GM19193 (cell line): ENCODE measurements around the gene STK33.

Experiments used
- POLR2A ChIP-seq: IDR thresholded peaks from 4 replicates; pipeline ENCODE4 v1.6.1; 2011; ENCODE audit not compliant: insufficient read depth, insufficient read length; ENCODE audit errors: extremely low read depth

The STK33 gene

DNA sequence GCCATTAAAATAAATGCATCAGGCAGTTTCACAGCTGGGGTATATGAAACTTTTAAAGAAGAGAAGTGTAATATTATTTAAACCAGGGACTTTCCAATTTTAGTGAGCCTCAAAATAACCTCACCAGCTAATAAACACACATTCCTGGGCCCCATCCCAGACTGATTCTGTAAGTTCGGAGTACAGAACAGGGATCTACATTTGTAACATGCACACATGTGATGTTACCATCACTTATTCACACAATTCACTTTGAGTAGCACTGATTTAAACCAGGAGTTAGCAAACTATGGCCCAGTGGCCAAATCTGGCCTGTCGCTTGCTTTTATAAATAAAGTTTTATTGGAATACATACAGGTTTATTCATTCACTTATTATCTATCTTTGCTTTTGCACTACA is 62.0 kb downstream of the STK33 start:
- no peak for TF ChIP-seq POLR2A

DNA sequence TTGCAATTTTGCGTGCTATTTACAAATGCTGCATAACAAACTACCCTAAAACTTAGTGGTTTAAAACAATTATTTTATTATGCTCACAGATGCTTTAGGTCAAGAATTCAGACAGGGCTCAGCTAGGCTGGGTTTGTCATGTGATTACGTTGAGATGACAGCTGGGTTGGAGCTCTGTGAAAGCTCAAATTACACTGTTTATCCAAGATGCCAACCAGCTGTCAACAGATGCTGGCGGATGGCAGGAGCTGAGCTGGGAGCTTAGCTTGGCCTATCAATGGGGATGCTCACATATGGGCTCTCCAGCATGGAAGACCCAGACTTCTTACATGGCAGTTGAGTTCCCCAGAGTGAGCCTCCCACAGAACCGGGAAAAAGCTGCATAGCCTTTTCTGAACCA is 62.7 kb downstream of the STK33 start:
- no peak for TF ChIP-seq POLR2A

DNA sequence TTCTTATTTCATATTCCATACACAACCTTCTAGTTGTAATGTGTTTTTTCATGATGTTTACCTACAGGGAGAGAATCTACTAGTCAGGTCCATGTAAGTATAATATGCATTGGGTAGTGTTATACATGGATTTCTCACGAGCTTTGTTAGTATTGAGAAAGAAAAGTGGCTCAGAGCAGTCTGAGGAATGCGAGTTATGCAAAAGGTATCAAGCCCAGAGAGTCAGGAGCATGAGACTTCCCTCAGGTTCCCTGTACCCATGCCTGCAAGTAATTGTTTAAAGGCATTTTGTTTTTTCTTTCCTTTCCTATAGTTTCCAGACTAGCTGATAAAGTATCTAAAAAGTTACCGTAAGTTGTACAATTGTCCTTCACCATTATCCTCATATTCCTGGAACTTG is 66.1 kb downstream of the STK33 start:
- TF ChIP-seq POLR2A = no peak

GRCh38 chr11:8523396-8523795 is 70.6 kb downstream of the STK33 start:
- no peak for TF ChIP-seq POLR2A

DNA sequence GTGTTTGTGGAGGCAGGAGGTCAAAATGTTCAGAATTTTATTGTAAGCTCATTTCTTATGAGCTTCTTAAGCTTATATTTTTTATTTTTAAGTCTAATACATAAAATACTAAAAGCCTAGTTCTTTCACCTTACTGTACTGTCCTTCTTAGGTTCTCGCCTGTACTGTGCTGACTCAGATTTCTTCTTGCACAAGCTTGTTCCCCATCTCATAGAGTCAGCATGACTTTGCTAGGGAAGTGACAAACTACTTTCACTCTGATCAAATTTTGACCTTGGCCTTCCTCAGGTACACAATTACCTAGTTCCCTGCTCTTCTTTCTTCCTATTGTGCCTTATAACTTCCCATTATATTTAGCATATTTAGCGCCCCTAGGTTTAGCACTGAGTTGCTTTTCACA is 81.5 kb downstream of the STK33 start:
- TF ChIP-seq POLR2A = no peak

DNA sequence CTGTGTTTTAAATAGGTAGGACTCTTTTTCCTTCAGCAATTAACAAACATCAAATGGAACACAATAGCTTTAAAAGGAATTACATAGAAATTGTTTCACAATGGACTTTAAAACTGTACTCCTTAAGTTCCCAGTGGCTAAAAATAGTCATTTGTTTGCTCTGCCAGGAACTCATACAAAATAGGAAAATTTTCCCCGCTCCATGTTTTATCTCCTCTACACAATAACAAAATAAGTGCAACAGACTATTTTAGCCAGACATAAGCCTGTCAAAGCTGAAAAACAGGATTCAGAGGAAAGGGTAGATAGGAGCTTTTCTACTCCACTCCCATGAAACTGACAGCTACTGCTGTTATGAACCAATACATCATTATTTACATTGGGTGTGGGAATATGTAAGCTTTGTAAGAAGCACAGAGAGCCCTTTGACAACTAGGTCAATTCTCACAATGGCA is 90.1 kb downstream of the STK33 start:
- TF ChIP-seq POLR2A = no peak

- TF ChIP-seq POLR2A = no peak
Observed at GRCh38 chr11:8501836-8502235, 92.2 kb downstream of the STK33 start.

DNA sequence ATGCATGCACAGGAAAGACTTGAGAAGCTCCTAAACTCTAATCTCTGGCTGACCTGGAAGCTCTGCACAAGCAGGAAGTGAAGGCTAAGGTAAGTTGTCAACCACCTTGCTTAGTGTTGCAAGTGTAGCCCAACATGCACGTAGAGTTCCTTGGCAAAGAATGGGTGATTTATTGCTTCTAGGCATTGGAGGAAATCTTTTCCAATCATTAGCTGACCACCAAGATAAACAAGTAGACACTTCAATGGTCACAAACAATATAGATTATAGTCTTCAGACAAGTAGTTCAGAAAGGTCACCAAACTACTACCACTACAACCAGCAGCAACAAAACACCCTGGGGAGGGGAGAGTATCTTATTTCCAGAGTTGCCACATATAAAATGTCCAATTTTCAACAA is 105.6 kb downstream of the STK33 start:
- no peak for TF ChIP-seq POLR2A

- no peak for TF ChIP-seq POLR2A
Observed at GRCh38 chr11:8487261-8487660, 106.8 kb downstream of the STK33 start.

GRCh38 chr11:8484251-8484650 is 109.8 kb downstream of the STK33 start:
- TF ChIP-seq POLR2A = no peak

DNA sequence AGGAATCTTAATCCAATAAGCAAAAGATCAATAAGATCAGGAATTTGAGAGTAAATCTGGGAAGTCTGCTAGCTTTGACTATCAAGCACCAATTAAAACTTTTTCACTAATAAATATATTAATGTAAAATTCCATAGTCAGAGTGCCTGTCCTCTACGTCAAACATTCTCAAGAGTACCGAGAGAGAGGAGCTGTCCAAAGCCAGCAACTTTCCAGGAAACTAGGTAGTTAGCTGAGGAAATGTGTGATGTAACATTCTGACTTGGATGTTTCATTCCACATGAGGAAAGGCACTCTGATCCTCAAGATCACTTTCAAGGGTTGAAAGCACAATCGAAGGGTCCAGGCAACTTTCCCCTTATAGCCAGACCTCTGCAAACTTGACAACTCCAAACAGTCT is 113.2 kb downstream of the STK33 start:
- no peak for TF ChIP-seq POLR2A

- no peak for TF ChIP-seq POLR2A
Observed at GRCh38 chr11:8477680-8478079, 116.3 kb downstream of the STK33 start.

DNA sequence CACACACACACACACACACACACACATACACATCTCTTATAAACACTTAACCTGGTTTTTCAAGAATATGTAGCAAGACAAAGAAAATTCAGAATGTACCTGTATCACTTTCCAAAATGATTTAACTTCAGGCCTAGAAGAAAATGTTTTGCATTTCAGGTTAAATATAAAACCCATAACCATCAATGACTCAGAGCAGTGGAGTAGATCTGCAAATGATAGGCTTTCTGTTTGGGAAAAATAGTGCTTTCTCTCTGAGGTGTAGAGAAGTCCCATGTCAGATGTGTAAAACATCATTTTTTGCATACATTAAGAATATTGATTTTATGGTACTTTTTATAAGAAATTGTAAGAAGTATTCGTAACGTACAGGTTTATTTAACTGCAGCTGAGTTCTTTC is 116.9 kb downstream of the STK33 start:
- no peak for TF ChIP-seq POLR2A

DNA sequence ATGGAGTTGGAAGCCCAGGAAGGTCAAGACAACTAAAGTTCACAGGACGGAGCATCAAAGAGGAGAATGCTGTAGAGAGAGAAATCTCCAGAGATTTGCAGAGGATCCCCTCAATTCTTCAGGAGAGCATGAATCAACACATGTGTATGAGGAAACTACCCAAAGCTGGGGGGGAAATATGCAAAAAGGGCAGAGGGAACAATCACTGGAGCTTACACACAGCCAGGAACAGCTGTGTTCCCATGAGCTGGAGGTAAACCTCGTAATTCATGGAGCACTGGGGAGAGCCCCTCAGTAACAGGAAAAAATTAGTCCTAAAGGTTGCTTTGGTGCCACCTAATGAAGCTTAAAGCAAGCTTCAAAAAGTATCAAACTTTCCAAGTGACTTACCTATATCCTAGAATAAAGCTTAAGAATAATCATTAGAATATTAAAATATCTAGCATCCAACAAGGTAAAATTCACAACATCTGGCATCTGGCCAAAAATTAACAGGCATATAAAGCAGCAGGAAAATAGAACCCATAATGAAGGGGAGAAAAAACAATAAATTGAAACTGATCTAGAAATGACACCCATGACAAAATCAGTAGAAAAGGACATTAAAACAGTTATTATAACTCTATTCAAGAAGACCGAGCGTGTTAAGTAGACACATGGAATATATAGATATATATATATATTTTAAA is 134.2 kb downstream of the STK33 start:
- no peak for TF ChIP-seq POLR2A

GRCh38 chr11:8442301-8442700 is 151.7 kb downstream of the STK33 start:
- TF ChIP-seq POLR2A = no peak

GRCh38 chr11:8440649-8441048 is 153.4 kb downstream of the STK33 start:
- no peak for TF ChIP-seq POLR2A

GRCh38 chr11:8429483-8429882 is 164.5 kb downstream of the STK33 start:
- no peak for TF ChIP-seq POLR2A

DNA sequence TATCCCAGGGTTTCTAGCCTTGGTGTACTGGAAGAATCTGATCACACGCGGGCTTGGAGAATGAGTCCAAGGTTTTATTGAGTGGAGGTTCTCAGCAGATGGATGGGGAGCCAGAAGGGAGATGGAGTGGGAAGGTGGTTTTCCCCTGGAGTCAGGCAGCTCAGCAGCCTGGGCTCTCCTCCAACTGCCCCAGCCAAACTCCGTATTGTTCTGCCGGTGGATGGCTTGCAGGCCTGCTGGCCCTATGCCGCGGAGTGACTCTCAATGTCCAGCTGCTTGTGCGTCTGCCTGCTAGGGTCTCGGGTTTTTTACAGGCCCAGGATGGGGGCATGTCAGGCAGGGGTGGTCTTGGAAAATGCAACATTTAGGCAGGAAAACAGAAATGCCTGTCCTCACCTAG is 168.0 kb downstream of the STK33 start:
- TF ChIP-seq POLR2A = no peak

DNA sequence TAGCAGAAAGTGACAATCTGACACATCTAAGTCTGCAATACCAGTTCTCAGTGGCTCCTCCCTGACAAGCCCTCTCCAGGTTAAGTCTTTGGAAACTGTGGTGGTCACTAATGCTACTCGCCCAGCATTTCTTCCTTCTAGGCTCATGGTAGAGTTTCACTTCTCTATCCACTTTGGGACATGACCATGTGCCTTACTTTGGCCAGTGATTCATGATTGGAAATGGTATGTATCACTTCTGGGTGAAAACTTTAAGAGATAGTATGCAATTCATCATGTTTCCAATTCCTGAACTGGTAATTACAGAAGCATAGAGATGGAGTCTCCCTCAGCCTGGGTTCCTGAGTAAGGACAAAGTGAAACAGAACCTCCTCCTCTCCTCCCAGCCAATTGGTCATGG is 178.8 kb downstream of the STK33 start:
- no peak for TF ChIP-seq POLR2A
